Glutamatergic neuron (in vitro differentiated cells): ENCODE results near the gene RSPO4. TPM values are rescaled to one million over a fixed set of nuclear protein-coding genes. Genes with fewer than 3 reads are reported as not detected.

Experiments used
- DNase-seq: peaks from one replicate; pipeline ENCODE4 v3.0.0; 2022
- H3K27ac Mint-ChIP-seq: one replicate; pipeline ENCODE4 v1.8.0; 2020; ENCODE audit warnings: mild to moderate bottlenecking, mixed read lengths, inconsistent platforms; ENCODE audit not compliant: unreplicated experiment
- H3K27me3 Mint-ChIP-seq: one replicate; pipeline ENCODE4 v1.8.0; 2020; ENCODE audit warnings: mild to moderate bottlenecking, moderate library complexity, mixed read lengths, inconsistent platforms; ENCODE audit not compliant: unreplicated experiment
- H3K36me3 Mint-ChIP-seq: one replicate; pipeline ENCODE4 v1.8.0; 2020; ENCODE audit warnings: mild to moderate bottlenecking, mixed read lengths, inconsistent platforms; ENCODE audit not compliant: unreplicated experiment
- H3K4me1 Mint-ChIP-seq: one replicate; pipeline ENCODE4 v1.8.0; 2020; ENCODE audit warnings: mild to moderate bottlenecking, low read depth, mixed read lengths, inconsistent platforms; ENCODE audit not compliant: unreplicated experiment
- H3K4me3 Mint-ChIP-seq: one replicate; pipeline ENCODE4 v1.8.0; 2020; ENCODE audit warnings: mild to moderate bottlenecking, mixed read lengths, inconsistent platforms; ENCODE audit not compliant: unreplicated experiment
- H3K9me3 Mint-ChIP-seq: one replicate; pipeline ENCODE4 v1.8.0; 2020; ENCODE audit warnings: mild to moderate bottlenecking, moderate library complexity, mixed read lengths, inconsistent platforms; ENCODE audit not compliant: unreplicated experiment
- total RNA-seq: library from RNA; stranded (reverse); fragmentation: NEBNext Ultra II Directional; extraction: Animal tissue kit (Norgen Biotek cat#: 25700); gene quantifications from one replicate; pipeline ENCODE4 v1.2.1, GENCODE V29; 2021; ENCODE audit not compliant: unreplicated experiment
- TF ChIP-seq, protein P1 (sequence below): fragments of 200-600 bp; sonication (generic); IDR thresholded peaks from one replicate; pipeline ENCODE4 v1.5.0; 2021; ENCODE audit not compliant: partially characterized antibody, unreplicated experiment

The RSPO4 gene
- total RNA-seq, 1 donor from 2014 or later: 0.86 TPM

GRCh38 chr20:934186-934840, 67.8 kb downstream of the RSPO4 start:
- H3K9me3 Mint-ChIP-seq: peaks cover 2% of the 10 kb centered on the region
- peaks cover 15% of the 10 kb centered on the region for H3K36me3 Mint-ChIP-seq
- H3K27ac Mint-ChIP-seq: no peak overlapping the region
- DNase-seq: no peak
- no peak overlapping the region for H3K4me3 Mint-ChIP-seq
- no peaks in the 10 kb centered on the region for H3K4me1 Mint-ChIP-seq
- H3K27me3 Mint-ChIP-seq: no peaks in the 10 kb centered on the region
- TF ChIP-seq, protein P1, sequence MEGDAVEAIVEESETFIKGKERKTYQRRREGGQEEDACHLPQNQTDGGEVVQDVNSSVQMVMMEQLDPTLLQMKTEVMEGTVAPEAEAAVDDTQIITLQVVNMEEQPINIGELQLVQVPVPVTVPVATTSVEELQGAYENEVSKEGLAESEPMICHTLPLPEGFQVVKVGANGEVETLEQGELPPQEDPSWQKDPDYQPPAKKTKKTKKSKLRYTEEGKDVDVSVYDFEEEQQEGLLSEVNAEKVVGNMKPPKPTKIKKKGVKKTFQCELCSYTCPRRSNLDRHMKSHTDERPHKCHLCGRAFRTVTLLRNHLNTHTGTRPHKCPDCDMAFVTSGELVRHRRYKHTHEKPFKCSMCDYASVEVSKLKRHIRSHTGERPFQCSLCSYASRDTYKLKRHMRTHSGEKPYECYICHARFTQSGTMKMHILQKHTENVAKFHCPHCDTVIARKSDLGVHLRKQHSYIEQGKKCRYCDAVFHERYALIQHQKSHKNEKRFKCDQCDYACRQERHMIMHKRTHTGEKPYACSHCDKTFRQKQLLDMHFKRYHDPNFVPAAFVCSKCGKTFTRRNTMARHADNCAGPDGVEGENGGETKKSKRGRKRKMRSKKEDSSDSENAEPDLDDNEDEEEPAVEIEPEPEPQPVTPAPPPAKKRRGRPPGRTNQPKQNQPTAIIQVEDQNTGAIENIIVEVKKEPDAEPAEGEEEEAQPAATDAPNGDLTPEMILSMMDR: no peak

GRCh38 chr20:933029-933428, 69.1 kb downstream of the RSPO4 start:
- Mint-ChIP-seq H3K4me1 (no peaks in the 10 kb centered on the region), H3K27ac (no peak overlapping the region), H3K9me3 (peaks cover 2% of the 10 kb centered on the region), H3K36me3 (peaks cover 15% of the 10 kb centered on the region), H3K4me3 (no peak overlapping the region), H3K27me3 (no peaks in the 10 kb centered on the region)
- TF ChIP-seq, protein P1: no peak
- DNase-seq: no peak

DNA sequence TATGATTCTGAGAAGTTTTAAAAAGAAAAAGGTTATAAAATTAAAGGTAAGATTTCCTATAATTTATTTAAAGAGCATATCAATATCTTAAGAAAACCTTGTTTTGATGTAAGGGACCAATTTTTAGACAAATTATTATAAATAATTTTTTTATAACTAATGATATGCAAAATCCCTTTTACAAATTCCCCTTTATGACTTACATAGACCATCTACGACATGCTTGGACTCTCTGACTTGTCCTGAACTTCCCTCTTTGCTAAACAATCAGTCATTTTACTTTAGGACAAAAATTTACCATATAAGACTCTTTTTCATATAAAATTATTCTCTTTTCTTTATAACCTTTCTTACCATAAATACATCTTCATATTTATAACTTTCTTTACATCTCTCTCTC, 70.7 kb downstream of the RSPO4 start:
- H3K4me1 Mint-ChIP-seq: no peaks in the 10 kb centered on the region
- TF ChIP-seq, protein P1: no peak
- no peak for DNase-seq
- no peaks in the 10 kb centered on the region for H3K9me3 Mint-ChIP-seq
- no peaks in the 10 kb centered on the region for H3K27me3 Mint-ChIP-seq
- no peak overlapping the region for H3K27ac Mint-ChIP-seq
- H3K4me3 Mint-ChIP-seq: no peak overlapping the region
- H3K36me3 Mint-ChIP-seq: peaks cover 20% of the 10 kb centered on the region

GRCh38 chr20:926670-927069, 75.4 kb downstream of the RSPO4 start:
- Mint-ChIP-seq H3K36me3 (peaks cover 7% of the 10 kb centered on the region), H3K4me3 (no peak overlapping the region), H3K4me1 (no peaks in the 10 kb centered on the region), H3K27me3 (peaks cover 2% of the 10 kb centered on the region), H3K27ac (no peak overlapping the region), H3K9me3 (no peaks in the 10 kb centered on the region)
- no peak for DNase-seq
- TF ChIP-seq, protein P1: no peak

DNA sequence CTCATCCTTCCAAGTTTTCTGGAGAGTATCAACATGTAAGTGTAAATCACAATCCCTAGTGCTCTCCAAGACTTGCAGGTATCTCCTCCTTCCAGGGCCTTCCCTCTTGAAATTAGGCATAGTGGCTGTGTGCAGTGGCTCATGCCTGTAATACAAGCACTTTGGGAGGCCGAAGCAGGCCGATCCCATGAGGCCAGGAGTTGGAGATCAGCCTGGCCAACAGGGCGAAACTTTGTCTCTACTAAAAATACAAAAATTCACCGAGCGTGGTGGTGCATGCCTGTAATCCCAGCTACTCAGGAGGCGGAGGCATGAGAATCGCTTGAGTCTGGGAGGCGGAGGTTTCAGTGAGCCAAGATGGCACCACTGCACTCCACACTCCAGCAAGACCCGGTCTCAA, 76.6 kb downstream of the RSPO4 start:
- no peaks in the 10 kb centered on the region for H3K9me3 Mint-ChIP-seq
- no peak overlapping the region for H3K27ac Mint-ChIP-seq
- DNase-seq: no peak
- H3K4me1 Mint-ChIP-seq: no peaks in the 10 kb centered on the region
- TF ChIP-seq, protein P1: no peak
- H3K36me3 Mint-ChIP-seq: peaks cover 5% of the 10 kb centered on the region
- no peak overlapping the region for H3K4me3 Mint-ChIP-seq
- H3K27me3 Mint-ChIP-seq: peaks cover 4% of the 10 kb centered on the region
